ENCODE results near the gene RHCE. TPM values are rescaled to one million over a fixed set of nuclear protein-coding genes. Genes with fewer than 3 reads are reported as not detected.
A peak's percentile ranks its signal among the peaks of the same experiment; 100 is the strongest.

Gene RHCE
- total and polyA plus RNA-seq, 2 experiments from 2014 or later, result 0.15 to 0.17 TPM

GRCh38 chr1:25428475-25429166, 8.0 kb upstream of the RHCE start:
- Histone ChIP-seq H3K27ac (ENCODE audit: low read depth) (no peak overlapping the region), H3K27me3 (ENCODE audit: insufficient read depth) (peaks cover 9% of the 10 kb centered on the region; the same call in 1 of the 2 replicates), H3K4me3 (no peak overlapping the region), H3K9me2 (ENCODE audit: insufficient read depth) (no peaks in the 10 kb centered on the region), H3K4me1 (ENCODE audit: insufficient read depth) (peaks cover 8% of the 10 kb centered on the region), H3K4me2 (no peak overlapping the region; the same call in 1 of the 2 replicates), H3F3A (replicated peaks; ENCODE audit: low read depth) (0 out of 2 replicates have a peak, but pooled peaks cover 2% of the 10 kb centered on the region), H4K20me1 (replicated peaks; ENCODE audit: insufficient read depth) (no peaks in the 10 kb centered on the region), H3K36me3 (ENCODE audit: insufficient read depth) (no peaks in the 10 kb centered on the region), H2AFZ (no peak overlapping the region), H3K79me2 (replicated peaks; ENCODE audit: insufficient read depth) (peaks cover 21% of the 10 kb centered on the region)
- Mint-ChIP-seq H3K36me3 (ENCODE audit: low read depth) (no peaks in the 10 kb centered on the region), H3K27me3 (ENCODE audit: insufficient read depth, low read depth, poor library complexity) (peaks cover 8% of the 10 kb centered on the region), H3K27ac (no peak overlapping the region), H3K9me3 (no peaks in the 10 kb centered on the region), H3K4me1 (peaks cover 3% of the 10 kb centered on the region; the same call in 2 of the 3 replicates), H3K4me3 (peak overlapping the region; percentile 56; the same call in 2 of the 3 replicates)
- no peak for TF ChIP-seq EZH2 (IDR thresholded peaks at IDR 0.05; ENCODE audit: low read depth, unreplicated experiment)
- no peak for TF ChIP-seq CTCF (conservative IDR thresholded peaks at IDR 0.05; ENCODE audit: low read depth in 2 of 2)
- no peak for TF ChIP-seq ZNF462 (CRISPR knock-in tag; IDR thresholded peaks at IDR 0.05)
- TF ChIP-seq ZNF114 (CRISPR knock-in tag; IDR thresholded peaks at IDR 0.05), result no peak
- no peak for TF ChIP-seq NANOG (IDR thresholded peaks at IDR 0.05; ENCODE audit: borderline replicate concordance)
- TF ChIP-seq ZNF331 (CRISPR knock-in tag; IDR thresholded peaks at IDR 0.05; ENCODE audit: low read depth), result no peak
- TF ChIP-seq JUNB (IDR thresholded peaks at IDR 0.05; ENCODE audit: unreplicated experiment), result no peak
- TF ChIP-seq STAT1 (IDR thresholded peaks at IDR 0.05; ENCODE audit: unreplicated experiment), result no peak
- TF ChIP-seq CREB1 (CRISPR knock-in tag; IDR thresholded peaks at IDR 0.05; ENCODE audit: low read depth), result no peak
- TF ChIP-seq REST (IDR thresholded peaks at IDR 0.05; ENCODE audit: unreplicated experiment), result no peak
- TF ChIP-seq ETS1 (IDR thresholded peaks at IDR 0.05), result no peak
- no peak for TF ChIP-seq POLR2AphosphoS5 (IDR thresholded peaks at IDR 0.05; ENCODE audit: low read depth)
- no peak for TF ChIP-seq EZH2phosphoT487 (IDR thresholded peaks at IDR 0.05; ENCODE audit: unreplicated experiment)
- ATAC-seq (no peak), DNase-seq (ENCODE audit: low spot score) (no peak)
